HG02588 (cell line): Measurements from ENCODE around the gene POLE4.

Experiments used
- ATAC-seq: cut with Tn5 transposase; IDR thresholded peaks from one replicate; pipeline ENCODE4 v1.9.1; 2021; ENCODE audit warnings: mild to moderate bottlenecking, moderate library complexity; ENCODE audit not compliant: unreplicated experiment

The POLE4 gene

GRCh38 chr2:74985978-74986609 lies 27.7 kb downstream of the POLE4 start:
- no peak for ATAC-seq

GRCh38 chr2:74991977-74992376 lies 33.5 kb downstream of the POLE4 start:
- no peak for ATAC-seq

- no peak for ATAC-seq
Measured at GRCh38 chr2:74999468-74999867, 41.0 kb downstream of the POLE4 start.

GRCh38 chr2:75002007-75002406 lies 43.6 kb downstream of the POLE4 start:
- ATAC-seq, result no peak

GRCh38 chr2:75003276-75003675 lies 44.8 kb downstream of the POLE4 start:
- no peak for ATAC-seq

GRCh38 chr2:75003773-75004172 lies 45.3 kb downstream of the POLE4 start:
- ATAC-seq, result no peak

GRCh38 chr2:75006041-75006440 lies 47.6 kb downstream of the POLE4 start:
- ATAC-seq, result no peak

- ATAC-seq, result no peak
Measured at GRCh38 chr2:75007061-75007460, 48.6 kb downstream of the POLE4 start.

- no peak for ATAC-seq
Measured at GRCh38 chr2:75007819-75008218, 49.4 kb downstream of the POLE4 start.

GRCh38 chr2:75010571-75010970 lies 52.1 kb downstream of the POLE4 start:
- no peak for ATAC-seq

- no peak for ATAC-seq
Measured at GRCh38 chr2:75012080-75012479, 53.6 kb downstream of the POLE4 start.

GRCh38 chr2:75018162-75018561 lies 59.7 kb downstream of the POLE4 start:
- ATAC-seq, result no peak
